HTERT RPE-1 (cell line): ENCODE results near the gene PLSCR4.

Experiments used
- in situ Hi-C: fragments of 300-500 bp; cut with MboI; formaldehyde crosslinking; loops from 4 replicates; pipeline ENCODE4 v1.14.3; 2020; ENCODE audit warnings: low sequenced_read_pairs

The PLSCR4 gene

GRCh38 chr3:146162561-146162960 is 88.3 kb downstream of the PLSCR4 start:
- in situ Hi-C loops = no loop called here

GRCh38 chr3:146161663-146162002 is 89.3 kb downstream of the PLSCR4 start:
- in situ Hi-C loops = no loop called here

DNA sequence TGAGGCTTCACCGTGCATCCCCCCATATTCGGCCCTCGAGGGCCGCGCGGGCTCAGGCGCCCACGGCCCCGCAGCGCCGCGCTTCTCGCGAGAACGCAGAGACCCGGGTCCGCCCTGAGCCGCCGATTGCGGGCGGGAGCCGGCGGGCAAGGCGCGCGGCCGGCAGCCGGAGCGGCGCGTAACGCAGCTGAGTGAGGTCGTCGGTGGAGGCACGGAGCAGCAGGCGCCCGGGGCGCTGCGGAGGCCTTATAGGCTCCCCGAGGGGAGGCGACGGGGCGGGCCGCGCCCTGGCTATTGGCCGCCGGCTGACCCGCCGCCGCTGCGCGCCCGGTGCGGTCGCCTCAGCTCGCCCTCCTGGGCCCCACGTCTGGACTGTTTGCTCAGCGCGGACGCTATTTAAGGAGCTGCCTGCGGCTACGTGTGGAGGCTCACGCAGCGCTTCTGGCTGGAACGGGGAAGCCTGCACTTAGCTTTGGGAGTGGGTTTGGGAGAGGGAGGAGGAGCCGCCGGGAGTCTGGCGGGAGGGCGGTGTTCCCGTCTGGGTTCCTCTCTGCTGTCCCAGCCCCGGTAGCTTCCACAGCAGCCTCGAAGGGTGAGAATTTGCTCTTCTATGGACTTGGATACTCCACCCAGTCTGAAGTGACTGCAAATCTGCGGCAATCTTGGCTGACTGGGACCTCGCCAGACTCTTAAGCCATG is 89.8 kb downstream of the PLSCR4 start, which contains the start of gene PLOD2:
Gene PLOD2, minus strand, starts transcription at position 221 of the 699 bp plus-strand sequence. Its CDS starts 195 bp downstream, at position 26.
- in situ Hi-C loops = no loop called here

GRCh38 chr3:146160321-146160963 is 90.5 kb downstream of the PLSCR4 start:
- in situ Hi-C loops = no loop called here

- in situ Hi-C loops = no loop called here
Measured at GRCh38 chr3:146159616-146160320, 91.1 kb downstream of the PLSCR4 start.

- in situ Hi-C loops = no loop called here
Measured at GRCh38 chr3:146159037-146159436, 91.9 kb downstream of the PLSCR4 start.

DNA sequence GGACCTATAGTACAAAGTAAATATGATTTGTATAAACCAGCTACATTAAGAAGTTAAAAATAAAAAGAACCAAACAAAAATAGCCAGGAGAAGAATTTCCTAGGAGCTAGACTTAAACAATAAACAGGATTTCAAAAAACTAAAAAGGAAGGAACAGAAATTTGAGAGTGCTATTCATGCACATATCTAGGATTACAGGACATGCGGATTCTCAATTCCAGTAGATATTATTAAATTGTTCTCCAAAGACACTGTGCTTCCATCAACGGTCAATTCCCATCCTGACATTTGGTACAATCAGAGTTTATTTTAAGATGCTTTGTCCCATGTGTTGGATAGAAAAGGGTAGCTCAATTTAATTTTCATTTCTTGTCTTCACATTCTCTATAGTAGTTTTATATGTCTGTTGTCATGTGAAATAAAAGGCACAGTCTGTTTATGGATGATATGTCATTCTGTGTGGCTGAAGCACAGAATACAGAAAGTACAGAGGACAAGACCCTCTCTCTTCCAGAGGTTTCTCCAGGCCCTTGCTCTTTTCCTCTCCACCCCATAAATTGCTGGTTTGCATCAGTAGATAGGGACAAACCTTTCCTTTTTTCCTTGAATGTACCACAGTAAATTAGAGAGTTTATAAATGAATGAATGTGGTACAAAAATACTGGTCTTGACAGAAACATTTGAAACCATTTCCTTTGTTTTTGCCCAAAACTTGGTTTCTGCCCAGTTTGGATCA is 93.4 kb downstream of the PLSCR4 start:
- in situ Hi-C loops = no loop called here

DNA sequence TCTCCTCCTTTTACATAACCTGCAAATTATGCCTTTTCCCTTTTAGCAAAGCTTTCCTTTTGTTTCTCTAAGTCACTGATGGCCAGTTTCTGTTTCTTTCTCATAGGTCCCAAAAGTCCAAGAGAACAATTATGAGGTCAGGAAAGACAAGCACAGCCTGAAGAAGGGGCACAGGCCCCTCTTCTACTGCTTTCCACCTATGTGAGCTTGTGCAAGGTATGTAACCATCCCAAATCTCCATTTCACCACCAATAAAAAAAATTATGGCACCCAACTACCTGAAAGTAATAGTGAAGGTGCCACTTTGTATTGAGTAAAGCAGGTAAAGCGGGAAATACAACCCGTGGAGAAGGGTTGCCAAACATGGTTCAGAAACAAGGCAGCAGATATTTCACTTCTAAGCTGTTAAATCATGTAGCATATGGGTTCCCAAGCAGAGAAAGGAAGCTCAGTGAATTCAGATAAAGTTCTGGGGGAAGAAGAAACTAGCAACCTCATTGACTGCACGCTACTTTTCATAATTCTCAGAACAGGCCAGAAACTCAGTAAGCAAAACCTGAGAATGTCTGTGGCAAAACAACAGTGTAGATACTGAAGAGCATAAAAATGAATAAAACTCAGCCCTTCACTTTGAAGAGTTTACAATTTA is 94.1 kb downstream of the PLSCR4 start:
- in situ Hi-C loops = no loop called here

- in situ Hi-C loops = no loop called here
Measured at GRCh38 chr3:146156095-146156494, 94.8 kb downstream of the PLSCR4 start.

GRCh38 chr3:146154995-146155394 is 95.9 kb downstream of the PLSCR4 start:
- in situ Hi-C loops = no loop called here

- in situ Hi-C loops = no loop called here
Measured at GRCh38 chr3:146154316-146154715, 96.6 kb downstream of the PLSCR4 start.

GRCh38 chr3:146153429-146153828 is 97.5 kb downstream of the PLSCR4 start:
- in situ Hi-C loops = no loop called here

GRCh38 chr3:146152834-146153233 is 98.1 kb downstream of the PLSCR4 start:
- in situ Hi-C loops = no loop called here

DNA sequence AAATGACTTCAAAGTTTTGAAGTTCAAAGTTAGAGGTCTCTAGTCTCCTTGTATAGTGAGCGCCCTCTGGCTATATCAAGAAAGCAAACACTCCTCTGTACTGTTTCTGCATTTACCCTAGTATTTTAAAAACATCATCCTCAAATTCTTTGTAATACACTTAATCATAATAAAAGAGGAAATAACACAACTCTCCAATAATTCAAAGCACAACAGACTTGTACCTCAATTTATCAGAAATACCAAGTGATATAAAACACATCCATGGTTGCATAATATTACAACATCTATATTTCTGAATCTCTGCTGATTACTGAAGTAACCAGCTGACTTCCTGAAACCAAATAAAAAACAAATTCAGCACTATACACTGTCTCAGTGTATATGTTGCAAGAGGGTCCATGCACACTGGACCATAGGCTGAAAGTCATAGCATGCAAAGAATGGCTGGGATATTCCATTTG is 102.4 kb downstream of the PLSCR4 start:
- in situ Hi-C loops = no loop called here

DNA sequence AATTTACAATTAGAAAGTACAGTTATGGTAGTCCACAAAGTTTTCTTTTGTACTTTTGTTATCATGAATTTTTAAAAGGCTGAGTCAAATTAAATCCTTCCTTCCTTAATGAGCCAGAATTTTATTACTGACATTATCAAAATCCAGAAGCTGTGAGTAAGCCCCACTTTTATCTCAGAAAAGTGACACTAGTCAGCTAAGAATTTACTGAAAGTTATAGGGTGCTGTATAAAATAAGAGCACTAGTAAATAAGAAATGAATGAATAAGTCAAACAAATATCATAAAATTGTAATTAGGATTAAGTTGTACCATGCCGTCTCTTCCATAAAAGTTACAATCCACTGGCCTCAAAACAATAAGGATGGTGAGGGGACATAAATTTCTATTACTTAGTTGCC is 105.3 kb downstream of the PLSCR4 start:
- in situ Hi-C loops = no loop called here

DNA sequence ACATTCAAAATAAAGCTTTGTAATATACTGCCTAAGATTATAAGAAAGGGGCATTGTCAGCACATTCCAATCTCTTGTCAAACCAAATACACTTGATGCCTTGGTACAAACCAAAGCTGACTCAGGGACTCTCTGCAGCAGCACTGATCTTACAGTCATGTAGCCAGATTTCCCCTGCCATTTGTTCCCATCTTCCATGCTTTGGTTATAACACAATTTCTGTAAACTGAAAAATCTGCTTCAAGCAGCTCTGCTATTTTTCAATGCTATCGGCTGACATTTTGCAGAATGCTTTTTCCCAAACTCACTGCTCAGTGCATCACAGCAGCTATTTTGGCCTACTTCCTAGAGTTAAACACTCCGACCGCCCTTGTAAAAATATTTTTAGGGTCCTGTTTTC is 108.1 kb downstream of the PLSCR4 start:
- in situ Hi-C loops = no loop called here
